Muscle layer of duodenum (tissue), 2 donors: Measurements from ENCODE around the gene BBS7.

Source experiments
- H3K27ac ChIP-seq: one replicate; pipeline ENCODE4 v1.7.0; 2013; ENCODE audit warnings: mild to moderate bottlenecking, low read length
- H3K27me3 ChIP-seq: one replicate; pipeline ENCODE4 v1.7.0; 2013; ENCODE audit warnings: low read depth, mild to moderate bottlenecking, control low read depth, low read length
- H3K36me3 ChIP-seq, 2 donors: one replicate each; pipeline ENCODE4 v1.7.0; 2013; ENCODE audit warnings: low read length in 2 of 2, control low read depth in 1 of 2, mild to moderate bottlenecking in 1 of 2; ENCODE audit not compliant: insufficient read depth in 2 of 2, control insufficient read depth in 1 of 2
- H3K4me1 ChIP-seq, 2 donors: one replicate each; pipeline ENCODE4 v1.7.0; 2013; ENCODE audit warnings: low read length in 2 of 2, mild to moderate bottlenecking in 2 of 2, control low read depth in 1 of 2, moderate library complexity in 1 of 2; ENCODE audit not compliant: insufficient read depth in 2 of 2, control insufficient read depth in 1 of 2
- H3K4me3 ChIP-seq, 2 donors: one replicate each; pipeline ENCODE4 v1.7.0; 2013; ENCODE audit warnings: low read length in 2 of 2, low read depth in 1 of 2, mild to moderate bottlenecking in 1 of 2
- H3K9me3 ChIP-seq, 2 donors: one replicate each; pipeline ENCODE4 v1.7.0; 2013; ENCODE audit warnings: low read length in 2 of 2, control low read depth in 1 of 2, mild to moderate bottlenecking in 1 of 2; ENCODE audit not compliant: control insufficient read depth in 1 of 2
- donor health status: healthy.

Gene BBS7

DNA sequence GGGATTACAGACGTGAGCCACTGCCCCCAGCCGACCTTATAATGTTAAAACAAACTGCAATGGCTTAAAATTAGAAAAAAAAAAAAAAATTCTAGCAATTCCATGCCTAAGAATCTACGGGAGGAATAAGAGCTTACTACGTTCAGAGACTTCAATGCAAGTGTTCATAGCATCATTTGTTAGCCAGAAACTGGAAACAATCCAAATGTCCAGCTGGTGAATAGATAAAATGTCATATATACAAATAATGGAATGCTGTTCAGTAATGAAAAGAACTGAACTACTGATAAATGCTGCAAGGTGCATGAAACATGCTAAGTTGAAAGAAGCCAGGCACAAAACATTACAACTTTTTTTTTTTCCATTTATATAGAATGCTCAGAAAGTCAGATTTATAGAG lies 63.9 kb downstream of the BBS7 start:
- no peak overlapping the region for H3K4me3 ChIP-seq
- H3K36me3 ChIP-seq: peaks cover 31 to 71% of the 10 kb centered on the region in 2 donors

DNA sequence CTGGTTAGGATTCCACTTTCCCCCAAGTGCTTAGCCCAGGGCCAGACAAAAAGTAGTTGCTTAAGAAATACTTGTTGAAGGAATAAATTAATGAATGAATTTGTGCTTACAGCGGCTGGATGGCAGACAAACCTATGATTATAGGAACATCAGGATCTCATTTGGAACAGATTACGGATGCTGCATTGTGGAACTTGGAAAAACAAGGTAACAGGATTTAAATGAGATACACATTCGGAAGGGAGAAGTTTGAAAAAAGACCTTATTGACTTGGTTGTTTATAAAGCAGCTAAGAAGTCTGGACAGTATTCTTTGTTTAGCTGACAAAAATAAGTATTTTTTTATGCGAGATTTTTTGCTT lies 68.6 kb downstream of the BBS7 start:
- Histone ChIP-seq H3K9me3 (no peaks in the 10 kb centered on the region), H3K27me3 (no peaks in the 10 kb centered on the region), H3K27ac (peak overlapping the region; percentile 98), H3K36me3 (peaks cover 15 to 35% of the 10 kb centered on the region in 2 donors), H3K4me3 (peak overlapping the region; percentile 93 to 97), H3K4me1 (peaks cover 0 to 23% of the 10 kb centered on the region in 2 donors)

More for the DNA sequence above, 63.9 kb downstream of the BBS7 start:
- Histone ChIP-seq H3K27me3 (no peaks in the 10 kb centered on the region), H3K27ac (no peak overlapping the region), H3K9me3 (no peaks in the 10 kb centered on the region), H3K4me1 (peaks cover 0 to 17% of the 10 kb centered on the region in 2 donors)

DNA sequence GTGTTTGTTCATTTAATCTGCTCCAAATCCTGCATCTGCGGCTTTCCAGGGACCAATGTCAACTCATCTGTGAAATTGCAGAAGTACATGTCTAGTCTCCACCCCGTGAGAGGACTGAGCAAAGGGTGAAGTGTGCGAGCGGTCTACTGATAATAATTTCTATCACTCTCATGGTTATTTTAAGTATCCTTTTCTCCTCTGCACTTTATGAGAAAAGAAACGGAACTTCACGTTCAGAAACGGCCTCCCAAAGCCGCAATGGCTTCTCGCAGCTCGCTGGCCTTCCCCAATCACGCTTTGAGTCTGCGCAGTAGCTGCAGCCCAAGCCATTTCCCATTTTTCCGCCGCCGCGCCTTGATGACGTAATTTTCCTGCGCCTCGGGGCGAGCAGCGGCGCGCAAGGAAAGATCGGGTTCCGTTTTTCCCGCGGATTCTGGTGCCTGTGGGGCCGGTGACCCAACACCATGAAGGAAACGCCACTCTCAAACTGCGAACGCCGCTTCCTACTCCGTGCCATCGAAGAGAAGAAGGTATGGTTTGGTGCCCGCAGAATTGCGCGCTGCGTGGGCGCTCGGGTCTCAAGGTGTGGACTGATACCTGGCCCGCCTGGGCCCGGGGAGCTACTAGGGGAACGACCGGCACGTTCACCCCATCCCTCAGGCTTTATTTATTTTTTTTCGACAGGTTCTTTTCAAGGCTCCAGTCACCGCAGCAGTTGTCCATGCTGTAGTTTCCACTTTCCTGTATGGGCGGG lies 69.1 kb downstream of the BBS7 start, which contains the start of gene EXOSC9:
EXOSC9 (plus strand) TSS at position 363 of the 754 bp plus-strand sequence; CDS start at position 465, 102 bp downstream.
- H3K9me3 ChIP-seq: no peaks in the 10 kb centered on the region
- no peaks in the 10 kb centered on the region for H3K27me3 ChIP-seq
- peaks cover 15 to 30% of the 10 kb centered on the region in 2 donors for H3K36me3 ChIP-seq
- peaks cover 0 to 23% of the 10 kb centered on the region in 2 donors for H3K4me1 ChIP-seq
- peak within 1 kb of the TSS; percentile 98 for H3K27ac ChIP-seq
- peak within 1 kb of the TSS; percentile 93 to 97 for H3K4me3 ChIP-seq

DNA sequence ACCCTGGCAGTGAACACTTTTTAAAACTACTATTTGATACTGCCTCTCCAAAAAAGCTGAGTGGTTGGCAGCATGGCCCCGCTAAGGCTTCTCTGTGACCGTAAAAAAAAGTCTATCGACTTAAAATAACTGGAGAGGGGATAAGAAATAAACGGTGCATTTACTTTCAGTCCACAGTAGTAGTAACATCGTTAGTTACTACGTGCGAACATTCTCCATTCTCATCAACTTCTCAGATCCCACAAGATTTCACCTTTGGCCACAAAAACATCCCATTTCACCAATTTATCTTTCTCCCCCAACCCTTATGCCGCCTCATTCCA lies 69.7 kb downstream of the BBS7 start:
- Histone ChIP-seq H3K27me3 (no peaks in the 10 kb centered on the region), H3K4me1 (peaks cover 0 to 23% of the 10 kb centered on the region in 2 donors), H3K36me3 (peaks cover 15 to 26% of the 10 kb centered on the region in 2 donors), H3K4me3 (peak overlapping the region; percentile 93 to 97), H3K27ac (peak overlapping the region; percentile 98), H3K9me3 (no peaks in the 10 kb centered on the region)

DNA sequence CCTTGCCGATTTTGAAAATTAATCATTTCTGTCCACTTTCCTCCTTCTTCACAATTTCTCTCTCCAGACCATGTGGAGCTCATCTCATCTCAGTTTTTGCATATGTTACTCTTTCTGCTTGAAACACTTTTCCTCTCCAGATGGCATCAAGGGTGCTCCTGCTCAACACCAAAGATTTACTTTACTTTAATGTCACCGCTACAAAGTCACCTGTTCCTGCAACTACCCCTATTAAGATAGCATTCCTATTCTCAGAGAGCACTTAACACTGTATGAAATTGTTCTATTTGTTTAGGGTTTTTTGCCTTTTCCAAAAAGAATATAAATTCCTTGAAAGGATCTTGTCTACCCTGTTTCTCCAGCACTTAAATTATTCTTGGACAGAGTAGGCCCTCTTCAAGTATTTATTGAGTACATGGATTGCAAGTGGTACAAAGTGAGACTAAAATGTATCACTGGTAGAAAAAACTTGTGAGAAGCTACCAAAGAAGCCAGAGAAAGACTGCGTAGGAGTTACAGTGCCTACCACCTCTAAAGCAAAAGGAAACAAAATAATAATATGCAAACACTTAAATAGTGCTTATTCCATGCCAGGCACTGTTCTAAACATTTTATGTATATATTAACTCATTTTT lies 70.3 kb downstream of the BBS7 start:
- Histone ChIP-seq H3K27ac (peak overlapping the region; percentile 98), H3K9me3 (no peaks in the 10 kb centered on the region), H3K4me1 (peaks cover 0 to 23% of the 10 kb centered on the region in 2 donors), H3K27me3 (no peaks in the 10 kb centered on the region), H3K4me3 (peak overlapping the region in 1 of 2 donors; percentile 97), H3K36me3 (peaks cover 15 to 20% of the 10 kb centered on the region in 2 donors)

DNA sequence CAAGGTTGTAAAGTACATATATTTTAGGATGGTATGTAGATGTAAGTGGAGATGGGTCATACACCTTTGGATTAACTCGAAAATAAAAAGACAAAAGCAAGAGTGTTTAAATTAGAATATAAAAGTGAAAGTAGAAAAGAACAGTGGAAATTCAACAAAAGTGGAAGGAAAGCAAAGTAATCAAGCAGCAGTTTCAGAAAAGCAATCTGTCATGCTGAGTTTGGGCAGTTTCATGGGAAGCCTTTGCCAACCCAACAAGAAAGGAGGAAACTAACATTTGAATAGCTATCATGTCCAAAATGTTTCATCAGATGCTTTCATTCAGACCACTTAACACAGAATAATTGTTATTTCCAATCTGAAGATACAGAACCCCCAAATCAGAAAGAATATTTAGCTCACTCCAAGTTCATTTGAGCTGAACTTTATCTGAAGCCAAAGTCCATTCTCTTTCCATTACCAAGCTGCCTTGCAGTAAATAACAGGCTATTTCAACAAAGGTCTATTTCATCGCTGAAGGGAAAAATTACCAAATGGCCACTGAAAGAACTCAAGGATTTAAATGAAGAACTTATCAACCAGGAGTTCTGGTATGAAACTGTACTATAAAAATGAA lies 71.0 kb downstream of the BBS7 start:
- peaks cover 10 to 14% of the 10 kb centered on the region in 2 donors for H3K36me3 ChIP-seq
- no peak overlapping the region for H3K4me3 ChIP-seq
- peaks cover 0 to 23% of the 10 kb centered on the region in 2 donors for H3K4me1 ChIP-seq
- H3K9me3 ChIP-seq: no peaks in the 10 kb centered on the region
- no peak overlapping the region for H3K27ac ChIP-seq
- no peaks in the 10 kb centered on the region for H3K27me3 ChIP-seq

DNA sequence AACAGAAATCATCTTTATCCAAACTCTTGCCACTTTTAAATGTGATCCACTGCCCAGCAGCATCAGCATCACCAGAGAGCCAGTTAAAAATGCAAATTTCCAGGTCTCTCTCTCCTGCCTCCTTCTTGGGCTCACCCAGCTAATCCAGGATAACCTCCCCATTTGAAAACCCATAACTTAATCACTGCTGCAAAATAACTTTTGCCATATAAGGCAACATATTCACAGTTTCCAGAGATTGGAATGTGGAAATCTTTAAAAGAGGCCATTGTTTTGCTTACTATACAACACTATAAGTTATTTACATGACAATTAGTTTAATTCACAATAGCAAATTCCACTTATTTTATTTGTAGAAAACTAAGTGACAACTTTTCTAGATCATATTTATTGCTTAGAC lies 74.0 kb downstream of the BBS7 start:
- H3K4me1 ChIP-seq: peaks cover 0 to 6% of the 10 kb centered on the region in 2 donors
- H3K36me3 ChIP-seq: no peaks in the 10 kb centered on the region
- H3K27ac ChIP-seq: no peak overlapping the region
- H3K4me3 ChIP-seq: no peak overlapping the region
- H3K27me3 ChIP-seq: no peaks in the 10 kb centered on the region
- H3K9me3 ChIP-seq: no peaks in the 10 kb centered on the region

DNA sequence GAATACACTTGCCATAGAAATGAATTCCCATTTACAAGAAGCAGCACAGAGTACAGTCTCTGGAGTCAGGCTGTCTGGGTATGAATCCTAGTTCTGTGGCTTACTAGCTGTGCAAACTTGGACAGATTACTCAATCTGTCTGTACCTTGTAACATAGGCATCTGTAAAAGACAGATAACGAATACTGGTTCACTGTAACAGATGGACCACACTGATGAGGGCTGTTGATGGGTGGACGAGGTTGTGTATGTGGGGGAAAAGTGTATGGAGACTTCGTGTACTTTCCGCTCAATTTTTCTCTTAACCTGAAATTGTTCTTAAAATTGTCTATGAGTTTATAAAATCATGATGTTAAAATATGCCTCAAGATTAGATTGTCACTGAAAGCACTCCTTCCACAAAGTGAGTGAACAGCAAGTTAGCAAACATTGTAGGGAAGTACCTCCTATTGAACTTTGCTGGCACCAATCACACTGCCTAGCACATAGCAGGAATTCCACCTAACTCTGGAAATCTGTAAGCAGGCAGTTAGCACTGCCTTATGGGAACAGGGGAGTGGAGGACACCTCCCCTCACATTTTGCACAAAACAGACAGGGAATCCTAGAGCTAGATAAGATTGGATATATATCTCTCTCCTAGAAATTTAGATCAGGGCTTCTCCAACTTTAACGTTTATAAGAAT lies 75.6 kb downstream of the BBS7 start:
- no peaks in the 10 kb centered on the region for H3K4me1 ChIP-seq
- no peaks in the 10 kb centered on the region for H3K9me3 ChIP-seq
- no peak overlapping the region for H3K27ac ChIP-seq
- no peaks in the 10 kb centered on the region for H3K27me3 ChIP-seq
- no peaks in the 10 kb centered on the region for H3K36me3 ChIP-seq
- H3K4me3 ChIP-seq: no peak overlapping the region

DNA sequence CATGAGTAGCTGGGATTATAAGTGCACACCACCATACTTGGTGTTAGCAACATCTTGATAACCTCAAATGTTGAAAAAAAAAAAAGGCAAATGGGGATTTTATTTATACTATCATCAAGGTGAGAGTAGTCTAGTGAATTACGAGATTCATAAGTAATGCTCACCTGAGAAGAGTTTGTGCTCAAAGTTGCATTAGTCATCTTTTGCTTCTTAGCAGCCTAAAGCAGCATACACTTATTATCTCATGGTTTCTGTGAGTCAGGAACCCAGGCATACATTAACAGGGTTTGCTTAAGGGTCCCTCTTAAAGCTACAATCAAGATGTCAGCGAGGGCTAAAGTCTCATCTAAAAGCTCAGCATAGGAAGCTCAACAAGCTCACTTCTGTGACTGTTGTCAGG lies 77.3 kb downstream of the BBS7 start:
- no peaks in the 10 kb centered on the region for H3K27me3 ChIP-seq
- no peaks in the 10 kb centered on the region for H3K9me3 ChIP-seq
- H3K4me3 ChIP-seq: no peak overlapping the region
- H3K4me1 ChIP-seq: no peaks in the 10 kb centered on the region
- no peaks in the 10 kb centered on the region for H3K36me3 ChIP-seq
- no peak overlapping the region for H3K27ac ChIP-seq

DNA sequence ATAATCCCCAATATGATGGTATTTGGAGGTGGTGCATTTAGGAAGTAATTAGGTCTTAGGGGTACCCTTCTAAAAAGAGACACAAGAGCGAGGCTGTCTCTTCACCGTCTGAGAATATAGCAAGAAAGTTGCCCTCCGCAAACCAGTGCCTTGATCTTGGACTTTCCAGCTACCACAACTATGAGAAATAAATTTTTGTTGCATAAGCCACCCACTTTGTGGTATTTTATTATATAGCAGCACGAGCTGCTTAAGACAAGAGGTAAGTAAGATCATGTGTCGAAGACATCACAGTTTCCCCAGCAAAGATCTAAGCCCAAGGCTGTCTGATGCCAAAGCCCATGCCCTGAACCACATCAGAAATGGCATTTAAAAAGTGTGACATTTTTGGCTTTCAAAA lies 78.8 kb downstream of the BBS7 start:
- Histone ChIP-seq H3K9me3 (no peaks in the 10 kb centered on the region), H3K27me3 (no peaks in the 10 kb centered on the region), H3K4me1 (no peaks in the 10 kb centered on the region), H3K4me3 (no peak overlapping the region), H3K36me3 (no peaks in the 10 kb centered on the region), H3K27ac (no peak overlapping the region)

DNA sequence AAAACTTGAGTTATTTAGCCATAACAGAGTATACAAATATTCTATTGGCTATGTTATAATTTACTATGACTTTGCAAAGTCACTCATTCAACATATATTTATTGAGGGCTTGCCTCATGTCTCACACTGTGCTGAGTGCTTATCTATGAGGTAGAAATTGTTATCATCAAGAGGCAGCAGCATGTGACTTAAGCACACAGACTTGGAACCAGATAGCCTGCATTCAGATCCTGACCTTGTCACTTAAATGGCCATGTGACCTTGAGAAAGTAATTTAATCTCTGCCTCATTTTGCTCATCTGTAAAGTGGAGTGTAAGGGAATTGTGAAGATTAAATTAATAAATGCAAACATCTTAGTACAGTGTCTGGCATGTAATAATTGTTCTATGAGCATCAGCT lies 79.3 kb downstream of the BBS7 start:
- Histone ChIP-seq H3K27ac (no peak overlapping the region), H3K36me3 (no peaks in the 10 kb centered on the region), H3K4me3 (no peak overlapping the region), H3K4me1 (no peaks in the 10 kb centered on the region), H3K9me3 (no peaks in the 10 kb centered on the region), H3K27me3 (no peaks in the 10 kb centered on the region)
